ENCODE data around the gene CHAF1A.

CHAF1A gene

GRCh38 chr19:4425537-4425936 is 23.1 kb downstream of the CHAF1A start:
- Mint-ChIP-seq H3K27ac (no peak overlapping the region), H3K4me1 (ENCODE audit: low read depth) (peaks cover 6% of the 10 kb centered on the region), H3K36me3 (ENCODE audit: low read depth) (peaks cover 49% of the 10 kb centered on the region), H3K27me3 (ENCODE audit: low read depth) (no peaks in the 10 kb centered on the region), H3K4me3 (no peak overlapping the region), H3K9me3 (no peaks in the 10 kb centered on the region)
- DNase-seq (ENCODE audit: low spot score), result no peak

- Mint-ChIP-seq H3K9me3 (no peaks in the 10 kb centered on the region), H3K4me1 (ENCODE audit: low read depth) (peaks cover 5% of the 10 kb centered on the region), H3K27ac (peak overlapping the region; percentile 26), H3K27me3 (ENCODE audit: low read depth) (no peaks in the 10 kb centered on the region), H3K4me3 (no peak overlapping the region), H3K36me3 (ENCODE audit: low read depth) (peaks cover 53% of the 10 kb centered on the region)
- DNase-seq (ENCODE audit: low spot score), result no peak
Observed at GRCh38 chr19:4428326-4428975, 26.0 kb downstream of the CHAF1A start.

GRCh38 chr19:4429256-4429655 is 26.8 kb downstream of the CHAF1A start:
- H3K36me3 Mint-ChIP-seq (ENCODE audit: low read depth), result peaks cover 50% of the 10 kb centered on the region
- no peaks in the 10 kb centered on the region for H3K27me3 Mint-ChIP-seq (ENCODE audit: low read depth)
- H3K4me3 Mint-ChIP-seq, result no peak overlapping the region
- H3K27ac Mint-ChIP-seq, result no peak overlapping the region
- DNase-seq (ENCODE audit: low spot score), result no peak
- peaks cover 2% of the 10 kb centered on the region for H3K4me1 Mint-ChIP-seq (ENCODE audit: low read depth)
- H3K9me3 Mint-ChIP-seq, result no peaks in the 10 kb centered on the region

- no peaks in the 10 kb centered on the region for H3K27me3 Mint-ChIP-seq (ENCODE audit: low read depth)
- no peak overlapping the region for H3K27ac Mint-ChIP-seq
- H3K36me3 Mint-ChIP-seq (ENCODE audit: low read depth), result peaks cover 54% of the 10 kb centered on the region
- DNase-seq (ENCODE audit: low spot score), result no peak
- H3K9me3 Mint-ChIP-seq, result no peaks in the 10 kb centered on the region
- no peak overlapping the region for H3K4me3 Mint-ChIP-seq
- peaks cover 2% of the 10 kb centered on the region for H3K4me1 Mint-ChIP-seq (ENCODE audit: low read depth)
Observed at GRCh38 chr19:4429771-4430171, 27.3 kb downstream of the CHAF1A start.

- H3K4me1 Mint-ChIP-seq (ENCODE audit: low read depth), result peaks cover 2% of the 10 kb centered on the region
- DNase-seq (ENCODE audit: low spot score), result no peak
- H3K4me3 Mint-ChIP-seq, result no peak overlapping the region
- H3K27ac Mint-ChIP-seq, result no peak overlapping the region
- no peaks in the 10 kb centered on the region for H3K9me3 Mint-ChIP-seq
- H3K27me3 Mint-ChIP-seq (ENCODE audit: low read depth), result no peaks in the 10 kb centered on the region
- peaks cover 52% of the 10 kb centered on the region for H3K36me3 Mint-ChIP-seq (ENCODE audit: low read depth)
Observed at GRCh38 chr19:4430760-4431159, 28.3 kb downstream of the CHAF1A start.

GRCh38 chr19:4431296-4431695 is 28.9 kb downstream of the CHAF1A start:
- Mint-ChIP-seq H3K9me3 (no peaks in the 10 kb centered on the region), H3K27me3 (ENCODE audit: low read depth) (no peaks in the 10 kb centered on the region), H3K27ac (no peak overlapping the region), H3K36me3 (ENCODE audit: low read depth) (peaks cover 49% of the 10 kb centered on the region), H3K4me3 (no peak overlapping the region), H3K4me1 (ENCODE audit: low read depth) (no peaks in the 10 kb centered on the region)
- no peak for DNase-seq (ENCODE audit: low spot score)

GRCh38 chr19:4431808-4432674 is 29.6 kb downstream of the CHAF1A start:
- Mint-ChIP-seq H3K4me3 (no peak overlapping the region), H3K27ac (no peak overlapping the region), H3K4me1 (ENCODE audit: low read depth) (no peaks in the 10 kb centered on the region), H3K9me3 (no peaks in the 10 kb centered on the region), H3K36me3 (ENCODE audit: low read depth) (peaks cover 47% of the 10 kb centered on the region), H3K27me3 (ENCODE audit: low read depth) (no peaks in the 10 kb centered on the region)
- no peak for DNase-seq (ENCODE audit: low spot score)

- Mint-ChIP-seq H3K36me3 (ENCODE audit: low read depth) (peaks cover 49% of the 10 kb centered on the region), H3K4me1 (ENCODE audit: low read depth) (no peaks in the 10 kb centered on the region), H3K27ac (no peak overlapping the region), H3K27me3 (ENCODE audit: low read depth) (no peaks in the 10 kb centered on the region), H3K9me3 (no peaks in the 10 kb centered on the region), H3K4me3 (no peak overlapping the region)
- DNase-seq (ENCODE audit: low spot score), result no peak
Observed at GRCh38 chr19:4432918-4433506, 30.6 kb downstream of the CHAF1A start.

GRCh38 chr19:4434391-4434790 is 32.0 kb downstream of the CHAF1A start:
- H3K9me3 Mint-ChIP-seq, result no peaks in the 10 kb centered on the region
- H3K27me3 Mint-ChIP-seq (ENCODE audit: low read depth), result no peaks in the 10 kb centered on the region
- no peak for DNase-seq (ENCODE audit: low spot score)
- H3K27ac Mint-ChIP-seq, result no peak overlapping the region
- peaks cover 44% of the 10 kb centered on the region for H3K36me3 Mint-ChIP-seq (ENCODE audit: low read depth)
- H3K4me3 Mint-ChIP-seq, result no peak overlapping the region
- H3K4me1 Mint-ChIP-seq (ENCODE audit: low read depth), result no peaks in the 10 kb centered on the region

- no peak for DNase-seq (ENCODE audit: low spot score)
- H3K4me1 Mint-ChIP-seq (ENCODE audit: low read depth), result no peaks in the 10 kb centered on the region
- H3K9me3 Mint-ChIP-seq, result no peaks in the 10 kb centered on the region
- no peak overlapping the region for H3K4me3 Mint-ChIP-seq
- no peak overlapping the region for H3K27ac Mint-ChIP-seq
- H3K27me3 Mint-ChIP-seq (ENCODE audit: low read depth), result no peaks in the 10 kb centered on the region
- H3K36me3 Mint-ChIP-seq (ENCODE audit: low read depth), result peaks cover 36% of the 10 kb centered on the region
Observed at GRCh38 chr19:4436231-4436630, 33.8 kb downstream of the CHAF1A start.

GRCh38 chr19:4437103-4437502 is 34.7 kb downstream of the CHAF1A start:
- no peaks in the 10 kb centered on the region for H3K27me3 Mint-ChIP-seq (ENCODE audit: low read depth)
- H3K36me3 Mint-ChIP-seq (ENCODE audit: low read depth), result peaks cover 29% of the 10 kb centered on the region
- H3K27ac Mint-ChIP-seq, result no peak overlapping the region
- H3K4me3 Mint-ChIP-seq, result no peak overlapping the region
- no peaks in the 10 kb centered on the region for H3K4me1 Mint-ChIP-seq (ENCODE audit: low read depth)
- no peaks in the 10 kb centered on the region for H3K9me3 Mint-ChIP-seq
- DNase-seq (ENCODE audit: low spot score), result no peak

GRCh38 chr19:4439243-4439642 is 36.8 kb downstream of the CHAF1A start:
- H3K4me3 Mint-ChIP-seq, result no peak overlapping the region
- peaks cover 26% of the 10 kb centered on the region for H3K36me3 Mint-ChIP-seq (ENCODE audit: low read depth)
- no peak overlapping the region for H3K27ac Mint-ChIP-seq
- DNase-seq (ENCODE audit: low spot score), result no peak
- no peaks in the 10 kb centered on the region for H3K9me3 Mint-ChIP-seq
- H3K4me1 Mint-ChIP-seq (ENCODE audit: low read depth), result no peaks in the 10 kb centered on the region
- no peaks in the 10 kb centered on the region for H3K27me3 Mint-ChIP-seq (ENCODE audit: low read depth)

- H3K9me3 Mint-ChIP-seq, result no peaks in the 10 kb centered on the region
- DNase-seq (ENCODE audit: low spot score), result no peak
- H3K27me3 Mint-ChIP-seq (ENCODE audit: low read depth), result no peaks in the 10 kb centered on the region
- no peaks in the 10 kb centered on the region for H3K4me1 Mint-ChIP-seq (ENCODE audit: low read depth)
- H3K4me3 Mint-ChIP-seq, result no peak overlapping the region
- H3K36me3 Mint-ChIP-seq (ENCODE audit: low read depth), result peaks cover 21% of the 10 kb centered on the region
- H3K27ac Mint-ChIP-seq, result no peak overlapping the region
Observed at GRCh38 chr19:4441994-4442818, 39.8 kb downstream of the CHAF1A start.

- DNase-seq (ENCODE audit: low spot score), result no peak
- Mint-ChIP-seq H3K9me3 (no peaks in the 10 kb centered on the region), H3K4me3 (no peak overlapping the region), H3K4me1 (ENCODE audit: low read depth) (no peaks in the 10 kb centered on the region), H3K27ac (no peak overlapping the region), H3K36me3 (ENCODE audit: low read depth) (peaks cover 21% of the 10 kb centered on the region), H3K27me3 (ENCODE audit: low read depth) (no peaks in the 10 kb centered on the region)
Observed at GRCh38 chr19:4442819-4443146, 40.3 kb downstream of the CHAF1A start.

All from T-helper 2 cell treated with Interferon-gamma antibody and Interleukin-4, amounts not matched to agents 5 μg/mL and 100 μg/mL, for 36 hours (primary cell).